ENCODE measurements around the gene ZNF667. TPM values are rescaled to one million over a fixed set of nuclear protein-coding genes. Genes with fewer than 3 reads are reported as not detected.
A peak's percentile ranks its signal among the peaks of the same experiment; 100 is the strongest.

ZNF667 gene
- total and polyA plus RNA-seq, 11 donors = 1.9 to 7.7 (median 4.7) TPM

GRCh38 chr19:56477429-56478338, 539 bp upstream of the ZNF667 start:
- Histone ChIP-seq H3K27ac (peak overlapping the region; percentile 4 to 93 (median 84)), H3K36me3 (no peaks in the 10 kb centered on the region), H3K4me1 (peaks cover 0 to 29% (median 14%) of the 10 kb centered on the region in 12 donors), H3K4me3 (peak overlapping the region; percentile 58 to 95 (median 80)), H3K9me3 (peaks cover 0 to 47% (median 0%) of the 10 kb centered on the region in 12 donors), H3K27me3 (no peaks in the 10 kb centered on the region)
- intact Hi-C loops (cut with DNase I) = loop anchor here in 7 of 10 donors (1.0 to 10.0 kb wide), 8 partner anchors 29 to 83 kb away; partner anchors contain the start of genes ZFP28 (in 4 of the 7), ZNF583 (in 4 of the 7), ZNF471 (in 3 of the 7) and ZNF582 (in 1 of the 7)
- ATAC-seq (peak; percentile 96 to 98 (median 96)), DNase-seq (peak; percentile 93 to 97 (median 94))
- 0 to 1% (median 1%) methylated on average over 27 to 80 of the region's 80 CpGs for WGBS, 4 donors
- TF ChIP-seq POLR2A (IDR thresholded peaks at IDR 0.05) = peak in 1 of 2 donors; percentile 77
- no peak for TF ChIP-seq CTCF (IDR thresholded peaks at IDR 0.05)

- Histone ChIP-seq H3K36me3 (peaks cover 0 to 13% (median 8%) of the 10 kb centered on the region in 9 donors), H3K9me3 (peaks cover 0 to 45% (median 1%) of the 10 kb centered on the region in 12 donors), H3K4me1 (peaks cover 0 to 29% (median 14%) of the 10 kb centered on the region in 12 donors), H3K27ac (no peak overlapping the region), H3K27me3 (no peaks in the 10 kb centered on the region), H3K4me3 (peak overlapping the region in 8 of 12 donors; percentile 72 to 95 (median 80))
- intact Hi-C loops (cut with DNase I) = loop anchor here in 5 of 10 donors (5.0 to 10.0 kb wide), 4 partner anchors 61 to 81 kb away; partner anchors contain the start of genes ZNF583 (in 4 of the 5), ZFP28 (in 1 of the 5) and ZNF582 (in 1 of the 5)
- 78 to 87% (median 83%) methylated on average over 10 of the region's 10 CpGs for WGBS, 4 donors
- ATAC-seq = no peak
- no peak for DNase-seq
- no peak for TF ChIP-seq POLR2A (IDR thresholded peaks at IDR 0.05)
- TF ChIP-seq CTCF (IDR thresholded peaks at IDR 0.05) = no peak
These were observed 1.1 kb downstream of the ZNF667 start for GRCh38 chr19:56476093-56476492.

- intact Hi-C loops (cut with DNase I) = loop anchor here in 3 of 10 donors (10.0 kb wide), 2 partner anchors 70 to 80 kb away; partner anchors contain the start of genes ZNF583 (in 2 of the 3) and ZNF582 (in 1 of the 3)
- DNase-seq (no peak), ATAC-seq (no peak)
- Histone ChIP-seq H3K4me1 (peaks cover 0 to 26% (median 14%) of the 10 kb centered on the region in 12 donors), H3K9me3 (peaks cover 0 to 53% (median 1%) of the 10 kb centered on the region in 12 donors), H3K27me3 (no peaks in the 10 kb centered on the region), H3K27ac (no peak overlapping the region), H3K36me3 (peaks cover 0 to 23% (median 12%) of the 10 kb centered on the region in 9 donors), H3K4me3 (no peak overlapping the region)
- WGBS, 4 donors = 34 to 58% (median 52%) methylated on average over 3 of the region's 3 CpGs
- TF ChIP-seq POLR2A (IDR thresholded peaks at IDR 0.05) (no peak), CTCF (IDR thresholded peaks at IDR 0.05) (no peak)
These were observed 2.8 kb downstream of the ZNF667 start for GRCh38 chr19:56474308-56474707.
